ENCODE data around the gene ZG16.
"Not testable (repeated sequence)": the region's sequence is repeated elsewhere in the genome, so short reads cannot be mapped to it uniquely, and the experiment has no call there.

The ZG16 gene, protein sequence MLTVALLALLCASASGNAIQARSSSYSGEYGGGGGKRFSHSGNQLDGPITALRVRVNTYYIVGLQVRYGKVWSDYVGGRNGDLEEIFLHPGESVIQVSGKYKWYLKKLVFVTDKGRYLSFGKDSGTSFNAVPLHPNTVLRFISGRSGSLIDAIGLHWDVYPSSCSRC

DNA sequence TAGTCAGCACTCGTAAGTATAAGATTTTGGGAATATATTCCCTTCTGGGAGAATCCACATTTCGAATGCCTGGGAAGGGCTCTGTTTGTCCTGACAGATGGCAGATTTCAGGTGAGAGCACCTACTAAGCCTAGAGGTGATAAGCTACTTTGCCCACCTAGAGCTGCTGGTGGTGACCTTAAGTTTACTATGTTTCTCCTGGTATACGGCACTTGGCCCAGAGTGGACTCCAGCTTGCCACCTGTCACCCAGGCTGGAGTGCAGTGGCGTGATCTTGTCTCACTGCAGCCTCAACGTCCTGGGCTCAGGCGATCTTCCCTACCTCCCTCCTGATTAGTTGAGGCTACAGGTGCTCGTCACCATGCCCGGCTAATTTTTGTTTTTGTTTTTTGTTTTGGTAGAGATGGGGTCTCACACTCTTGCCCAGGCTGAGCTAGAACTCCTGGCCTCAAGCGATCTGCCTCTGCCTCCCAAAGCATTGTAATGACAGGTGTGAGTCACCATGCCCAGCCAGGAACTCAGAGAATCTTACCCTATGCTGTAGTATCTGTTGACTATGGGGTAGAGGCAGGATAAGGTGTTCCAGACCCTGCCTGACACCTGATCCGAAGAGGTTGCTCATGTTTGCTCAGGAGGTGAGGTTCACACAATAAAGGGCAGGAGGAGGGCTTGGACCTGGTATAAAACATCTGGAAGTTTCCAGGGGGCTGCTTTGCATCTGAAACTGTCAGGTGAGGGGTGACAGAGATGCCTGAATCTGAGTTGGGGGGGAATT, at the start of gene ZG16:
Gene ZG16, plus strand, starts transcription at position 681 of the 775 bp plus-strand sequence. CDS start 1,011 bp downstream, outside the sequence.
- no peak for DNase-seq (ENCODE audit: low spot score)

DNA sequence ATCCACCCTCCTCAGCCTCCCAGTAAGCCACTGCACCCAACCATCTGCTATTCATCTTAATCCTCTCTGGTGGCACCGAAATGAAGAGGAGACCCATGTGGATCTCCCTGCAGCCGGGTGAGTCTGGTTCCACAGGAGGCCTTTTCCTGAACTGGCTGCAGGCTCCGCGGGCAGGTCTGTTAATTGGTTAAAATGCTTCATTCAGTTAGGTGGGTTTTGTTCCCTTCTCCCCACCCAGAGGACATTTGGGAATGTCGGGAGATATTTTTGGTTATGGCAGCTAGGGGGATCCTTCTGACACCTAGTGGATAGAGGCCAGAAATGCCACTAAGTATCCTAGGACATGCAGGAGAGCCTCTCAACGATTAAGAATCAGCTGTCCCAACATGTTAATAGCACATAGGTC, 48.9 kb upstream of the ZG16 start:
- DNase-seq (ENCODE audit: low spot score), result peak; percentile 21

GRCh38 chr16:29730649-29731048, 47.4 kb upstream of the ZG16 start:
- DNase-seq (ENCODE audit: low spot score), result no peak

DNA sequence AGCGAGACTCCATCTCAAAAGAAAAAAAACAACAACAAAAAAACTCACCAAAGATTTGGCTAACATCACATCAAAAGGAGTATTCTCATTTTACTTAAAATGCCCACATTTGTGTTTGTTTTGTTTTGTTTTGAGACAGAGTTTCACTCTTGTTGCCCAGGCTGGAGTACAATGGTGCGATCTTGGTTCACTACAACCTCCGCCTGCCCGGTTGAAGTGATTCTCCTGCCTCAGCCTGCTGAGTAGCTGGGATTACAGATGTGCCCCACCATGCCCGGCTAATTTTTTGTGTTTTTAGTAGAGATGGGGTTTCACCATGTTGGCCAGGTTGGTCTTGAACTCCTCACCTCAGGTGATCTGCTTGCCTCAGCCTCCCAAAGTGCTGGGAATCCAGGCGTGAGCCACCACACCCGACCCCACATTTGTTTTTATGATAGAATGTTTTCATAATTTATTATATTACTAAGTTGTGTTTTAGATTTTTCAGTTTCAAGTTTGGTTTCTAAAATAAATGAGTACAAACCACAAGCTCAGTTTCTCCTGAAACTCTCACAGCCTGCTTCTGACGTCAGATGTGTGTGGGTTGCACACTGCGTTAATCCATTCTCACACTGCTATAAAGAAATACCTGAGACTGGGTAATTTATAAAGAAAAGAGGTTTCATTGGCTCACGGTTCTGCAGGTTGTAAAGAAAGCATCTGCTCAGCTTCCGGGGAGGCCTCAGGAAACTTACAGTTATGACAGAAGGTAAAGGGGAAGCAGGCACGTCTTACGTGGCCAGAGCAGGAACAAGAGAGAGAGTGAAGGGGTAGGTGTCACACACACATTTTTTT, 46.1 kb upstream of the ZG16 start:
- DNase-seq (ENCODE audit: low spot score), result not testable (repeated sequence)

DNA sequence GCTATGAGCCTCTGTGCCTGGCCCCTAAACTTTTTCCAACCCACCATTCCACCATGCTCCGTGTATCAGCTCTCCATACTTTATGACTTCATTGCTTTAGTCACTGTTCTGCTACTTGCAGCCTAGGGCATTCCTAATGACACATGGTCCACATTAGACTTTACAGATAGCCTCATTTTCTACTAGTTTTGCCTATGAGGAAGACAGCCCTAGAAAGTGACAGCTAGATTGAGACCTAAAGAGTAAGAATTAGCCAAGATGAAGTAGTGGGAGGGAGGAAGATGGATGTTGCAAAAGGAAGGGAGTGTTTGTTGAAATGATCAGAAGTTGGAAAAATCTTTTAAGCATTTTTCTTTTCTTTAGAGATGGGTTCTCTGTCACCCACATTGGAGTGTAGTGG, 43.3 kb upstream of the ZG16 start:
- no peak for DNase-seq (ENCODE audit: low spot score)

- no peak for DNase-seq (ENCODE audit: low spot score)
Observed at GRCh38 chr16:29736112-29736511, 41.9 kb upstream of the ZG16 start.

- no peak for DNase-seq (ENCODE audit: low spot score)
Observed at GRCh38 chr16:29736764-29737163, 41.3 kb upstream of the ZG16 start.

DNA sequence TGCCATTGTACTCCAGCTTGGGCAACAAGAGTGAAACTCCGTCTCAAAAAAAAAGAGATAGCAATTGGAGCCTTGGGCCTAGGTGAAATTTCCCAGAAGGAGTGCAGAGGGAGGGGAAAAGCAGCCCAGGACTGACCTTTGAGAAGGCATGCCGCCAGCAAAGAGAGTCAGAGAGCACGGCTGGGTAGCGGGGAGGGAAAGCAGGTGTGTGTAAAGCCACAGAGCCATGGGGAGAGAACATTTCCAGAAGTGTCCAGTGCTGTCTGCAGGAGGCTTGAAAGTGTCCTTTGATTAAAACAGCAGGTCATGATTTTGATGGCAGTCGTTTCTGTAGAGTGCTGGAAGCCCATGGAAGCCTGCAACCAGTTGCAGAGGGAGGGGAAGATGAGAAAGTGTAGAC, 40.3 kb upstream of the ZG16 start:
- DNase-seq (ENCODE audit: low spot score), result no peak

DNA sequence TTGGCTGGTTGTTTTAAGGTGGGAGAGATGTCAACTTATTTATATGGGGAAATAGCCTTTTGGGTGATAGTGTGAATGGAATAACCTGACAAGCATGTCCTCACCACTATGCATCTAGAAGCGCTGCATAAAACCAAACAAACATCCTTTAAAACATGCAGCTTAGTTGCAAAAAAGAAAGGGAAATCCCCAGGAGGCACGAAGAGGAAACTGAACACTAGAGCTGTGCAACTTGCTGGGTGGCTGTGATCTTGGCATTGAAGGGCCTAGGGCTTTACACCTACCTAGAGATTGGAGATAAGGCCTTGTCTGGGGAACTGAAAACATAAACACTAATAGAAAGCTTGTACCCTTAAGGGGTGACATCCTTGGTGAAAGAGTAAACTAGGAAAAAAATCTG, 39.5 kb upstream of the ZG16 start:
- DNase-seq (ENCODE audit: low spot score), result no peak

GRCh38 chr16:29739927-29740629, 38.0 kb upstream of the ZG16 start:
- not testable (repeated sequence) for DNase-seq (ENCODE audit: low spot score)

DNA sequence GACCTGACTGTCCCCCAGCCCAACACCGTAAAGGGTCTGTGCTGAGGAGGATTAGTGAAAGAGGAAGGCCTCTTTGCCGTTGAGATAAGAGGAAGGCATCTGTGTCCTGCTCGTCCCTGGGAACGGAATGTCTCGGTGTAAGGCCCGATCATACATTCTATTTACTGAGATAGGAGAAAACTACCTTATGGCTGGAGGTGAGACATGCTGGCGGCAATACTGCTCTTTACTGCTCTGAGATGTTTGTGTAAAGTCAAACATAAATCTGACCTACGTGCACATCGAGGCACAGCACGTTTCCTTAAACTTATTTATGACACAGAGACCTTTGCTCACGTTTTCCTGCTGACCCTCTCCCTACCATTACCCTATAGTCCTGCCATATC, 37.4 kb upstream of the ZG16 start:
- not testable (repeated sequence) for DNase-seq (ENCODE audit: low spot score)

DNA sequence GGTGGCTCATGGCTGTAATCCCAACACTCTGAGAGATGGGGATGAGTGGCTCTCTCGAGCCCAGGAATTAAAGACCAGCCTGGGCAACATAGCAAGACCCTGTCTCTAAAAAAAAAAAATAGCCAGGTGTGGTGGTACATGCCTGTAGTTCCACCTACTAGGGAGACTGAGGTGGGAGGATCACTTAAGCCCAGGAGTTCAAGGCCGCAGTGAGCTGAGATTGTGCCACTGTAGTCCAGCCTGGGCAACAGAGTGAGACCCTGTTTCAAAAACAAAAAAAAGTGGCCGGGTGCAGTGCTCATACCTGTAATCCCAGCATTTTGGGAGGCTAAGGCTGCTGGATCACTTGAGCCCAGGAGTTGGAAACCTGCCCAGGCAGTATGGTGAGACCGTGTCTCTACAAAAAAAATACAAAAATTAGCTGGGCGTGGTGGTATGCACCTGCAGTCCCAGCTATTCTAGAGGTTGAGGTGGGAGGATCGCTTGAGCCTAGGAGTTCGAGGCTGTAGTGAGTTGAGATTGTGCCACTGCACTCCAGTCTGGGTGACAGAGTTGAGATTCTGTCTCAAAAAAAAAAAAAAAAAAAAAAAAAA, 35.3 kb upstream of the ZG16 start:
- DNase-seq (ENCODE audit: low spot score), result no peak

DNA sequence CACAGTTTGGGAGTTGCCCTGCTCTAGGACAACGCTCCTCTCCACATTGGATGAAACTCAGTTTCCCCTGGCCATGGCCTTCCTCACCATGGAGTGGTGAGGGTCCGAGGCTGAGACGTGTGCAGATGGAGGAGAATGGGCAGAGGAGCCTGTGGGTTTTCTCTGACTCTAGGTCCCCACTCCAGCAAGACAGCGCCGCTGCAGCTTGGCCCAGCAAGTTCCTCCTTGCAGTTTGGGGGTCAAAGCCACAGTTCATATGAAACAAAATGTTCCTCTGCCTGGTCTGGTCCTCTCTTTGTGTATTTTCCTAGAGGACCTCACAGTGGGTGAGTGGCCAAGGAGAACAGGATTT, 34.6 kb upstream of the ZG16 start:
- DNase-seq (ENCODE audit: low spot score), result no peak

DNA sequence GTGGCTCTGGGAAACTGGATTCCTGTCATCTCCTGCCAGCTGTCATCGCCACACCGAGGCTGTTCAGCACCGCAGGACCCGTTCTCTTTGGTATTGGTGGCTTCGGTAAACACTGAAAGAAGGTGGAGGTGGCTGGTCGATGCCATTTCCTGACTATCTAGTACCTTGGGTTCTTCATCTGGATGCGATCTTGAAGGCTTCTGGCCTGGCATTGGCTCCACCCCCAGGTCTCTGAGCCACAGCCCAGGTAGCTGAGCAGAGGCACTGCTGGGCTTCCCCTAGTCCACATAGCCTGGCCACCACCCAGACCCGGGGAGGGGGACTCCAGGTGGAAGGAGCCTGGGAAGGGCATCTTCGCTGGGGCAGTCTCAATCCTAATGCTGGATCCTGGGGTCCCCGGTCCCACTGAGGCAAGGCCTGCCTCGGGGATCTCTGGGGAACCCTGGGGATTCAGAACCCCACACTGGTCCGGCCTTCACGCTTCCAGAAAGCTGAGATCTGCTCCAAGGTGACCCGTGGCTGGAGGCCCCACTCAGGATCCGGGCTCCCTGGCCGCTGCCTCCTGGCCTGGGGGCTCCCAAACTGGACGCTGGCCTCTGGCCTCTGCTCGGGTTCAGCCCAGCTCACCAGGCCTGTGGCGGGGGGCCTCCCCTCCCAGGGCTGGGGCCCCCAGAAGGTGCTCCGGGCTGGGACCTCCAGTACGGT, 34.1 kb upstream of the ZG16 start:
- DNase-seq (ENCODE audit: low spot score), result no peak

DNA sequence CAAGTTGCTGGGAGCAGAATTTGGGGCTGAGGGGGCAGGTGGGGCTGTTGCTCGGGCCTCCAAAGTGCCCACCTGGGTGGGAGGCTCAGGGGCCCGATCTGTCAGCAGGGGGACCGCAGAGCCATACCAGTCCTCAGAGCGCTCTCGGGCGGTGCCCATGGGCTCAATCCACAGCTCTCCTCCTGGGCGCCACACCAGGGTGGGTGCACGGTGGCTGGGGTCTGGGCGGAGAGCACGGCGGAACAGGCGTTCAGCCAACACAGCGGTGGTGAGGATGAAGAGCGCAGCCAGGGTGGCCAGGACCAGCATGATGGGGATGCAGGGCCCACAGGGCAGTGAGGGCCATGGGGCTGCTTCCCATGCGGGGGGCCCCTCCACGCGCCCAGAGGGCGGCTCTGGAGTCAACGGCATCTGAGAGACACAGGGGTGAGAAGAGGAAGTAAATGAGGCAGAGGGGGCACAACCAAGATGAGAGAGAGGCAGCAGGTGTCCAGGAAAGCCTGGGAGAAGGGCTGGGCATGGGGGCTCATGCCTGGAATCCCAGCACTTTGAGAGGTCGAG, 33.4 kb upstream of the ZG16 start:
- DNase-seq (ENCODE audit: low spot score), result no peak

DNA sequence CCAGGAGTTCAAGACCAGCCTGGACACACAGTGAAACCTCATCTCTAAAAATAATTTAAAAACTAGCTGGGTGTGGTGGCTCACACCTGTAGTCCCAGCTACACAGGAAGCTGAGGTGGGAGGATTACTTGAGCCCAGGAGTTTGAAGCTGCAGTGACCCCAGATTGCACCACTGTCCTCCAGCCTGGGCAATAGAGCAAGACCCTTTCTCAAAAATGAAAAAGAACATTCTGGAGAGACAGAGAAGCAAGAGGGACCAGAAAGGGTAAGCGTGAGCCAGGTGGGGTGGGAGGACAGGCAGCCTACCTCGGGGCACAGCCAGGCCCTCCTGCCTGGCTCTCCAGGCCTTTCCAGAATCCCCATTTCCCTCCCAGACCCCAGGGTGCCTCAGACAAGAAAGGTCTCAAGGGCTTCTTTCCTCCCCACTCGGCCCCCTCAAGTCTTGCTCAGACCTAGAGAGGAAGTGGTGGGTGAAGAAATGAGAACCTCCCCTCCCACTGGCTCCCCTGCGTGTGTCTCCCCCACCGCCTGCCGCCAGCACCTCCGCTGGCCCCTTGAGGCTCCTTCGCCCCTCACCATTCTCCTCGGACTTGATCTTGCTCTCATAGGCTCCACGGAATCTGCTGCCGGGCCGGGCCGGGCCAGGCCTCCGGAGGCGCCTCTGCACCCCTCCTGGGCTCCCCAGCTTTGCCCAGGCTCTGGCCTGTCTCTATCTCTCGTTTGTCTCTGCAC, 32.8 kb upstream of the ZG16 start:
- DNase-seq (ENCODE audit: low spot score), result no peak

- no peak for DNase-seq (ENCODE audit: low spot score)
Observed at GRCh38 chr16:29745853-29746345, 32.2 kb upstream of the ZG16 start, which contains the start of gene C16orf54. Gene C16orf54 (minus strand): TSS chr16:29745990. CDS start chr16:29744951, 1,039 bp downstream.

- not testable (repeated sequence) for DNase-seq (ENCODE audit: low spot score)
Observed at GRCh38 chr16:29746518-29746917, 31.5 kb upstream of the ZG16 start.

DNA sequence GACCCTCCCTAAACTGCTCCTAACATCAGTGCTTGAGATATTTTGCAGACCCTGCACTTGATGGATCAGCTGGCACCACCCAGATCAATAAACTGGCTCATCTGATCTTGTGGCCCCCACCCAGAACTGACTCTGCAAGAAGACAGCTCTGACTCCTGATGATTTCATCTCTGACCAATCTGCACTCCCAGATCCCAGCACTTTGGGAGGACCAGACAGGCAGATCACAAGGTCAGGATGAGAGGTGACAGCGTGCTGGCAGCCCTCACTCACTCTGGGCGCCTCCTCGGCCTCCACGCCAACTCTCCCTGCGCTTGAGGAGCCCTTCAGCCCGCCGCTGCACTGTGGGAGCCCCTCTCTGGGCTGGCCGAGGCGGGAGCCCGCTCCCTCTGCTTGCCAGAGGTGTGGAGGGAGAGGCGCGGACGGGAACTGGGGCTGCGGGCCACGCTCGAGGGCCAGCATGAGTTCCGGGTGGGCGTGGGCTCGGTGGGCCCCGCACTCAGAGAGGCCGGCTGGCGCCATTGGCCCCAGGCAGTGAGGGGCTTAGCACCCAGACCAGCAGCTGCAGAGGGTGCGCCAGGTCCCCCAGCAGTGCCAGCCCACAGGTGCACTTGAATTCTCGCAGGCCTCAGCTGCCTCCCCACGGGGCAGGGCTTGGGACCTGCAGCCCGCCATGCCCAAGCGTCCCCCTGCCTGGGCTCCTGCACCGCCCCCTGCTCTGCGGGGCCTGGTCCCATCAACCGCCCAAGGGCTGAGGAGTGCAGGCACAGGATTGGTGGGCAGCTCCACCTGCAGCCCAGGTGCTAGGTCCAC, 29.9 kb upstream of the ZG16 start:
- no peak for DNase-seq (ENCODE audit: low spot score)

Data from hematopoietic multipotent progenitor cell treated with erythropoietin and hydrocortisone succinate and interleukin-3 and kit ligand, for 15 days (in vitro differentiated cells).